ENCODE results near the gene FBXL15.

FBXL15 gene, protein sequence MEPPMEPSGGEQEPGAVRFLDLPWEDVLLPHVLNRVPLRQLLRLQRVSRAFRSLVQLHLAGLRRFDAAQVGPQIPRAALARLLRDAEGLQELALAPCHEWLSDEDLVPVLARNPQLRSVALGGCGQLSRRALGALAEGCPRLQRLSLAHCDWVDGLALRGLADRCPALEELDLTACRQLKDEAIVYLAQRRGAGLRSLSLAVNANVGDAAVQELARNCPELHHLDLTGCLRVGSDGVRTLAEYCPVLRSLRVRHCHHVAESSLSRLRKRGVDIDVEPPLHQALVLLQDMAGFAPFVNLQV

GRCh38 chr10:102420714-102421506 lies at the start of gene FBXL15:
Gene FBXL15 (plus strand): TSS chr10:102420836. CDS start chr10:102421130, 294 bp downstream.
- no peak for TF ChIP-seq CTCF (conservative IDR thresholded peaks at IDR 0.05; ENCODE audit: low read depth, low read length)
- H3K4me3 ChIP-seq (ENCODE audit: low read length) = peak within 1 kb of the TSS; percentile 86
- peak; percentile 77 for DNase-seq (ENCODE audit: low read depth)

DNA sequence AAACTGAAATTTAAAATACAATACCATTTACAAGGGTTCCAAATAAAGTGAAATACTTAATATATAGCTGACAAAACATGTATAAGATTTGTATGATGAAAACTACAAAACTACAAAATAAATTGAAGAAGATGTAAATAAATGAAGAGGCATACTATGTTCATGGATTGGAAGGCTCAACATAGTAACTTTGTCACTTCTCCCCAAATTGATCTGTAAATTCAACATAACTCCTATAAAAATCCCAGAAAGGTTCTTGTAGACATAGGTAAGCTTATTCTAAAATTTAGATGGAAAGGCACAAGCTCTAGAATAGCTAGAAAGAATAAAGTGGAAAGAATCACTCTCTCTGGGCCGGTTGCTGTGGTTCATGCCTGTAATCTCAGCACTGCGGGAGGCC lies 49.3 kb upstream of the FBXL15 start:
- no peak for DNase-seq (ENCODE audit: low read depth)
- no peak for TF ChIP-seq CTCF (conservative IDR thresholded peaks at IDR 0.05; ENCODE audit: low read depth, low read length)

DNA sequence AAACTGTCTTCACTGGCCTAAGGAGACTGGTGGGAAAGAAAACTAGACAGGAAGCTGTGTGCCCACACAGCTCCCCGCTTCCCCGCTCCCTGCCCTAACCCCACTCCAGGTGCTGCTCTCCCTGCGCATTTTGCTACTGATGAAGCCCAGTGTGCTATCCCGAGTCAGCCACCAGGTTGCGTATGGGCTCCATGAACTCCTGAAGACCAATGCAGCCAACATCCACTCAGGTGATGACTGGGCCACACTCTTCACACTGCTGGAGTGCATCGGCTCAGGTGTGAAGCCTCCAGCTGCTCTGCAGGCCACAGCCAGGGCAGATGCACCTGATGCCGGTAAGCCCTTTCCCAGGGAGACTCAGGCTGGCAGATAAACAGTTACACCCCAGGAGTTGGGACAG lies 45.4 kb upstream of the FBXL15 start:
- no peak overlapping the region for H3K4me3 ChIP-seq (ENCODE audit: low read length)
- DNase-seq (ENCODE audit: low read depth) = no peak
- peak; percentile 35 for TF ChIP-seq CTCF (conservative IDR thresholded peaks at IDR 0.05; ENCODE audit: low read depth, low read length)

More for the DNA sequence above, 49.3 kb upstream of the FBXL15 start:
- H3K4me3 ChIP-seq (ENCODE audit: low read length) = no peak overlapping the region

GRCh38 chr10:102375867-102376266 lies 44.8 kb upstream of the FBXL15 start:
- no peak for DNase-seq (ENCODE audit: low read depth)
- H3K4me3 ChIP-seq (ENCODE audit: low read length) = no peak overlapping the region
- no peak for TF ChIP-seq CTCF (conservative IDR thresholded peaks at IDR 0.05; ENCODE audit: low read depth, low read length)

DNA sequence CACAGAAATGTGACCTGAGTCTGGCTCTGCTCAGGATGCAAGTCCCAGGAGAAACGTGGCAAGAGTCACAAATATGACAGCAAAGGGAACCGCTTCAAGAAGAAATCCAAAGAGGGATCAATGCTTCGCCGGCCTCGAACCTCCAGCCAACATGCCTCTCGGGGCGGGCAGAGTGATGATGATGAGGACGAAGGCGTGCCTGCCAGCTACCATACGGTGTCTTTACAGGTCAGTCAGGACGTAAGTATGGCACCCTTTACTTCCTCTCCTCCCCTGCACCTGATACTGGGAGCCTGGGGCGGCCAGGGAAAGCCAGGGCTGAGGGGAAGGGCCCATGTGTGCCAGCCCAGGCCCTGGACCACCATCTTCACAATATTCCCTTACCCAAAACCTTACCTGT lies 43.7 kb upstream of the FBXL15 start:
- no peak for DNase-seq (ENCODE audit: low read depth)
- H3K4me3 ChIP-seq (ENCODE audit: low read length) = no peak overlapping the region
- no peak for TF ChIP-seq CTCF (conservative IDR thresholded peaks at IDR 0.05; ENCODE audit: low read depth, low read length)

DNA sequence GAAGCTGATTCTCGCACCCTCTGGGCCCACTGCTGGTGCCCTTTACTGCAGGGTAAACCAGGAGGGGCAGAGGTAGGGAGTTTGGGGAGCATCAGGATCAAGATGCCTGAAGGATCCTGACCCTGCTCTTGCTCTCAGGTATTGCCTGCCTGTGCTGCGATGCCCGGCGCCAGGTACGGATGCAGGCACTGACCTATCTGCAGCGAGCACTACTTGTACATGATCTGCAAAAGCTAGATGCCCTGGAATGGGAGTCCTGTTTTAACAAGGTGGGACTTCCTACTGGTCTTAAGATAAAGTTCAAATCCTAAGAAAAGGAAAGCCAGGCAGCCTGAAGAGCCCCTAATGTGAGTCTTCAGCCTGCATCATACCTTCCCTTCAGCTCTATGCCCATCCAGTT lies 41.3 kb upstream of the FBXL15 start:
- TF ChIP-seq CTCF (conservative IDR thresholded peaks at IDR 0.05; ENCODE audit: low read depth, low read length) = no peak
- no peak overlapping the region for H3K4me3 ChIP-seq (ENCODE audit: low read length)
- no peak for DNase-seq (ENCODE audit: low read depth)
